BJ (cell line): ENCODE results near the gene MSH6. TPM values are rescaled to one million over a fixed set of nuclear protein-coding genes. Genes with fewer than 3 reads are reported as not detected.

Experiments
- CTCF ChIA-PET: fragments of 350-600 bp; formaldehyde crosslinking; extraction: SDS; loops from one replicate; lab custom pipeline; 2021; ENCODE audit warnings: antibody characterized with exemption, inconsistent platforms; lab: Yijun Ruan, JAX
- POLR2A ChIA-PET: fragments of 300-600 bp; sonication (Branson Sonifier 250); formaldehyde crosslinking; extraction: SDS; loops from one replicate; lab custom pipeline; 2021; ENCODE audit warnings: antibody characterized with exemption; lab: Charles Lee
- DNase-seq: peaks from one replicate; pipeline ENCODE4 v3.0.0-alpha.2; 2011; ENCODE audit warnings: low read depth
- H3K27me3 ChIP-seq: 2 replicates; pipeline ENCODE4 v1.6.0; 2011; ENCODE audit warnings: low read length; ENCODE audit not compliant: control insufficient read depth, insufficient read depth
- H3K36me3 ChIP-seq: 2 replicates; pipeline ENCODE4 v1.5.1; 2011; ENCODE audit warnings: low read length; ENCODE audit not compliant: control insufficient read depth, insufficient read depth
- H3K4me3 ChIP-seq: 2 replicates; pipeline ENCODE4 v1.5.1; 2011; ENCODE audit warnings: low read depth, mild to moderate bottlenecking, control low read depth, low read length
- CTCF ChIP-seq: IDR thresholded peaks from 2 replicates; pipeline ENCODE4 v1.5.1; 2011; ENCODE audit warnings: low read depth, mild to moderate bottlenecking, control low read depth, inconsistent platforms, low read length, moderate library complexity; ENCODE audit not compliant: insufficient read depth
- polyA plus RNA-seq: library from polyadenylated mRNA; depleted of rRNA; stranded (reverse); fragments of >200 nt; gene quantifications from 2 replicates; pipeline ENCODE4 v1.2.3, GENCODE V29; 2011

The MSH6 gene
- polyA plus RNA-seq, 1 experiment = 13.7 TPM

- Histone ChIP-seq H3K36me3 (peaks cover 6% of the 10 kb centered on the region), H3K27me3 (no peaks in the 10 kb centered on the region), H3K4me3 (no peak overlapping the region)
- DNase-seq = no peak
- ChIA-PET CTCF (interaction anchor here (1.0 kb wide), 1 partner anchor 64 kb away, joined by 4 read pairs; no protein-coding TSS in a partner anchor), POLR2A (no interaction called here)
- no peak for TF ChIP-seq CTCF
Observed at GRCh38 chr2:47838249-47838648, 55.3 kb downstream of the MSH6 start.

- TF ChIP-seq CTCF = no peak
- Histone ChIP-seq H3K4me3 (no peak overlapping the region), H3K36me3 (peaks cover 6% of the 10 kb centered on the region), H3K27me3 (no peaks in the 10 kb centered on the region)
- ChIA-PET CTCF (interaction anchor here (1.0 kb wide), 1 partner anchor 64 kb away, joined by 4 read pairs; no protein-coding TSS in a partner anchor), POLR2A (no interaction called here)
- DNase-seq = no peak
Observed at GRCh38 chr2:47838686-47839085, 55.7 kb downstream of the MSH6 start.

- POLR2A ChIA-PET = no interaction called here
- Histone ChIP-seq H3K27me3 (no peaks in the 10 kb centered on the region), H3K36me3 (peaks cover 2% of the 10 kb centered on the region; the same call in 1 of the 2 replicates), H3K4me3 (no peak overlapping the region)
- CTCF ChIA-PET = interaction anchor here (1.2 to 2.1 kb wide), 3 partner anchors 13 to 264 kb away, joined by 5 read pairs; no protein-coding TSS in a partner anchor
- TF ChIP-seq CTCF = no peak
- DNase-seq = no peak
Observed at GRCh38 chr2:47842846-47843245, 59.9 kb downstream of the MSH6 start.

- DNase-seq = no peak
- POLR2A ChIA-PET = no interaction called here
- no peak for TF ChIP-seq CTCF
- H3K36me3 ChIP-seq = peaks cover 2% of the 10 kb centered on the region; the same call in 1 of the 2 replicates
- no peaks in the 10 kb centered on the region for H3K27me3 ChIP-seq
- H3K4me3 ChIP-seq = no peak overlapping the region
- CTCF ChIA-PET = interaction anchor here (2.1 kb wide), 1 partner anchor 263 kb away, joined by 5 read pairs; no protein-coding TSS in a partner anchor
Observed at GRCh38 chr2:47843407-47843806, 60.5 kb downstream of the MSH6 start.

GRCh38 chr2:47844162-47844561, 61.2 kb downstream of the MSH6 start:
- no peak for TF ChIP-seq CTCF
- DNase-seq = no peak
- ChIA-PET CTCF (no interaction called here), POLR2A (no interaction called here)
- Histone ChIP-seq H3K27me3 (no peaks in the 10 kb centered on the region), H3K4me3 (no peak overlapping the region), H3K36me3 (no peaks in the 10 kb centered on the region)
